VCaP (cell line): ENCODE data around the gene HOMER2.
A peak's percentile ranks its signal among the peaks of the same experiment; 100 is the strongest.

Experiments
- H3K27ac ChIP-seq: fragments of 450-650 bp; 2 replicates; pipeline ENCODE4 v1.5.1; 2017
- TF ChIP-seq, protein P1 (sequence below): fragments of 450-650 bp; conservative IDR thresholded peaks from 2 replicates; pipeline ENCODE4 v1.5.1; 2017; ENCODE audit warnings: mild to moderate bottlenecking, moderate library complexity

HOMER2 gene

DNA sequence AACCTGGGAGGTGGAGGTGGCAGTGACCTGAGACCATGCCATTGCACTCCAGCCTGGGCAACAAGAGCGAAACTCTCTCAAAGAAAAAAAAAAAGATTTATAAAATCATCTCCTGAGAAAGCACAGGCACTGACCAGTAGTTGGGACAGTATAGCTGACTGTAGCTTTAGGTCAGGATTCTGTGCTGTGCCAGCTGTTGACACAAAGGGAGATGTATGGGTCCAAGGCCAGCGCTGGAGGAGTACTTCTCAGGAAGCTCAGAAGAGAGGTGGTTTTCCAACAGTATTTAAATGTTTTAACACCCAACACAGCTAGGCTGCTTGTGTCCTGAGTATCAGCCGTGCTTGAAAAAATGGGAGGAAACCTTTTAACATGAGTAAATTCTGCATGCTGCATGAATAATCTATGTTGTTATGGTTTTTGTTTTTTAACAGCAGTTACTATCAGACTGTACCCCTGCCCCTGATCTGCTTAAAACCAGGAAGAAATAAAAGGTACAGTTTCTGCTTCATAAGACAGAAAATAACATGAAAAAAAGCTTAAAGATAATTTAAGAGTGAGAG, 40.0 kb upstream of the HOMER2 start:
- H3K27ac ChIP-seq, result no peak overlapping the region
- TF ChIP-seq, protein P1, sequence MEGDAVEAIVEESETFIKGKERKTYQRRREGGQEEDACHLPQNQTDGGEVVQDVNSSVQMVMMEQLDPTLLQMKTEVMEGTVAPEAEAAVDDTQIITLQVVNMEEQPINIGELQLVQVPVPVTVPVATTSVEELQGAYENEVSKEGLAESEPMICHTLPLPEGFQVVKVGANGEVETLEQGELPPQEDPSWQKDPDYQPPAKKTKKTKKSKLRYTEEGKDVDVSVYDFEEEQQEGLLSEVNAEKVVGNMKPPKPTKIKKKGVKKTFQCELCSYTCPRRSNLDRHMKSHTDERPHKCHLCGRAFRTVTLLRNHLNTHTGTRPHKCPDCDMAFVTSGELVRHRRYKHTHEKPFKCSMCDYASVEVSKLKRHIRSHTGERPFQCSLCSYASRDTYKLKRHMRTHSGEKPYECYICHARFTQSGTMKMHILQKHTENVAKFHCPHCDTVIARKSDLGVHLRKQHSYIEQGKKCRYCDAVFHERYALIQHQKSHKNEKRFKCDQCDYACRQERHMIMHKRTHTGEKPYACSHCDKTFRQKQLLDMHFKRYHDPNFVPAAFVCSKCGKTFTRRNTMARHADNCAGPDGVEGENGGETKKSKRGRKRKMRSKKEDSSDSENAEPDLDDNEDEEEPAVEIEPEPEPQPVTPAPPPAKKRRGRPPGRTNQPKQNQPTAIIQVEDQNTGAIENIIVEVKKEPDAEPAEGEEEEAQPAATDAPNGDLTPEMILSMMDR, result no peak

DNA sequence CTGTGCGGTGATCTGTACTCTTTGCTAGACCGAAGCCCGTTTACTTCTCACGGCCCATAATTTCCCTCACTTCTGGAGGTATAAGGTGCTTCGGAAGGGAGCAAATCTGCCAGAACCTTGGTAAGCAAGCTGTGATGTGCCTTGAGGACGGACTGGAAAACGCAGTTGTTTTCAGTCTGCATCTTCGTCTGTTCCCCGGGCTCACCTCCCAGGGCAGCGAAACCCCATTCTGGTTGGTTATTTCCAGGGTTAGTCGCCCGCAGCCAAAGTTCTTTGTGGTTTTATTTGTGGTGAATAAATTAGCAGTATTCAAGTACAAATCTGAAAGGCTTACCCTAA, 33.9 kb upstream of the HOMER2 start:
- peak overlapping the region; percentile 92 for H3K27ac ChIP-seq

DNA sequence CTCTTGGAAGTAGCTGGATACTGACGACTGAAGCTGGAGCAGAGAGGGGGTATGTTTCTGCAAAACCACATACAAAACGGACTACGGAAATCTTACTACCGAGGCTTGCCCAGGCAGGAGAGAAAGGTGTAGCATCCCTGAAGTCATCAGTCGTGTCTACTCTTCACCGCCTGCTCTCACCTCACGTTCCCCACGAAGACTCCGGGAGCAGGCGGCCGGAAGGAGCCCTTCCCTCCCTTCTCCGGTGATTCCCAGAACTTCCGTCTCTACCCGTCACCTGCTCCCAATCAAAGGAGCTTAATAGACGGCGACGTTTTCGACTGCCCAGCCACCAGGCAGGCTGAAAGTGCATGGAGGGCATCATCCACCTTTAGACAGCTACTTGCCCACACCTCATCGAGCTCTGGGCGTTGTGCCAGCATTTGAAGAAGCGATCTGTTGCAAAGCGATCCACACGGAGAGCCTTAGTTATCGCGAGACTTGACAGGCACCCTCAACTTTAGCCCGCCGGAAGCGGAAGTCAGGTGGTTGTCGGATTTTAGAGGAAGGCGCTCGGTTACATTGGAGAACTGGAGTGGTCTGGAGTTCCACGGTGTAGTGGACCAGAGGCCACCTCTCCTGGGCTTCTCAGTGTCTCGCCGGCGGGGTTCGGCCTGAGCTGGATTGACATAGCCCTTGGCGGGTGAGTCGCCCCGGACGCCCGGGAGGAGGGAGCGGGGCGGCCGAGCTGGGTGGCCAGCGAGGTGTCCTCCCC, 33.3 kb upstream of the HOMER2 start, which contains the start of gene RAMAC:
RAMAC (plus strand) TSS at position 523 of the 754 bp plus-strand sequence. CDS start 2,809 bp downstream, outside the sequence.
- peak within 1 kb of the TSS; percentile 92 for H3K27ac ChIP-seq
- TF ChIP-seq, protein P1, result no peak

More for the DNA sequence above, 33.9 kb upstream of the HOMER2 start:
- TF ChIP-seq, protein P1, result no peak

DNA sequence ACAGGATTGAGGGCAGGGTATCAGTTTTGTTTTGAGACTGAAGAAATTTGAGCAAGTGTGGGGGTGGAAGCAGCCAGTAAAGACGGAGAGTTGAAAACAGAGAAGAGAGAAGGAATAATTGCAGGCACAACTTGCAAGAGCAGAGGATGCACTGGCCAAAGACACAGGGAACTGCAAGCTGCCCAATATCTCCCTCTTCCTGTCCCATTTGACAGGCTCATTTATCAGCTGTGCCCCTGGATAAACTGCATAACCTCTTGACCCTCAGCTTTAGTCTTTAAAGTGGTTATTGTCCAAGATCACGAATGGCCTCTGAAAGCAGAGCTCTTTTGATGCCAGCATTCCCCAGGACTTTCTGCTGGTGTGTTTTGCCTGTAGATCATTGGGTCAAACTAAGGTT, 28.5 kb upstream of the HOMER2 start:
- H3K27ac ChIP-seq, result no peak overlapping the region
- TF ChIP-seq, protein P1, result no peak

DNA sequence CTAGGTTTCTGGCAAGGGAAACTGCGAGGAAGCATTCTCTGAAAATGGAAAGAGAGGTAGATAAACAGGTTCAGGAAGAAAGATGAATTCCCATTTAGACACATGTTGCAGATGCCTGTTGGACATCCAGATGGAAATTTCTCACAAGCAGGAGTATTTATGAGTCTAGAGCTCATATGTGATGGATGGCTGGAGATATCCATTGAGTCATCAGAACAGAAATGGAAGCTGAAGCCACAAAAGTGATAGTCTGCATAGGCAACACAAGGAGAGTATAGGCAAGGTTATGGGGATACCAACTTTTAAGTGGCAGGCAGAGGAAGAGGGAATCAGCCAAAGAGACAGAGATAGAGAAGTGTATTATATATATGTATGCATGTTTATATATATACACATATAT, 27.2 kb upstream of the HOMER2 start:
- no peak overlapping the region for H3K27ac ChIP-seq
- TF ChIP-seq, protein P1, result no peak

DNA sequence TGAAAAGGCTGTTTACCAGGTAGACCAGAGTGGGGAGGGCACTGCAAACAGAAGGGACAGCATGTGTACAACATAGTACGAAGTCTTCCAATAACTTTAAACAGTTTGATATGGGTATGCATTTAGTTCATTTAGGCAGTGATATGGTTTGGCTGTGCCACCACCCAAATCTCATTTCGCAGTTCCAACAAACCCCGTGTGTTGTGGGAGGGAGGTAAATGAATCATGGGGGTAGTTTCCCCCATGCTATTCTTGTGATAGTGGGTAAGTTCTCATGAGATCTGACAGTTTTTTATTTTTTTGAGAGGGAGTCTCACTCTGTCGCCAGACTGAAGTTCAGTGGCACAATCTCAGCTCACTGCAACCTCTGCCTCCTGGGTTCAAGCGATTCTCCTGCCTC, 25.9 kb upstream of the HOMER2 start:
- H3K27ac ChIP-seq, result no peak overlapping the region
- TF ChIP-seq, protein P1, result no peak

DNA sequence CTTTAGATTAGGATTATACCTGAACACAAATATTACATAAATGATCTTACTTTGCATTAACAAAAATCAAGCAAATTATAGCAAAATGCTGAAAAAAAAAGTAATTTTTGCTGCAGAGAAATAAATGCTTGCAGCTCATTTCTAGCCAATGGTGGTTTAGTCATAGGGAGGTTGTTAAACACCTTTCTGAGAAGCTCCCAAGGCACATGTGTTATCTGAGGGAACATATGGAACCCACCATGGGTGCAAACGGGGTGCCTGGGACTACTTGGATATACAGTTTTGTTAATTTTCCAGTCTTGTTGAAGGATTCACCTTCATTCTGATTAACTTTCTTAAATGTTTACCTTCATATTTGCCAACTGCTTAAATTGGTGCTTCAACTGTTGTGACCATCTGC, 24.6 kb upstream of the HOMER2 start:
- no peak overlapping the region for H3K27ac ChIP-seq
- TF ChIP-seq, protein P1, result no peak
